B cell (primary cell): Measurements from ENCODE around the gene HERC4. TPM values are rescaled to one million over a fixed set of nuclear protein-coding genes. Genes with fewer than 3 reads are reported as not detected.
"Not testable (repeated sequence)": the region's sequence is repeated elsewhere in the genome, so short reads cannot be mapped to it uniquely, and the experiment has no call there.

ENCODE experiments used
- ATAC-seq: fragments of 200-7000 bp; cut with Tn5 transposase; one replicate; pipeline ENCODE4 v1.10.0; 2021; ENCODE audit warnings: low read depth, mild to moderate bottlenecking, moderate number of reproducible peaks, moderate library complexity
- CTCF ChIA-PET: fragments of 350-600 bp; sonication (Branson Sonifier 250); formaldehyde crosslinking; loops from one replicate; lab custom pipeline; 2021; ENCODE audit warnings: antibody characterized with exemption, inconsistent platforms; lab: Charles Lee
- POLR2A ChIA-PET: fragments of 350-600 bp; sonication (Branson Sonifier 250); formaldehyde crosslinking; loops from one replicate; lab custom pipeline; 2021; ENCODE audit warnings: antibody characterized with exemption; lab: Charles Lee
- DNase-seq: peaks from one replicate; pipeline ENCODE4 v3.0.0; 2013
- H2AFZ ChIP-seq: 2 replicates; pipeline ENCODE4 v1.6.1; 2012; ENCODE audit warnings: mild to moderate bottlenecking, low read depth, low read length; ENCODE audit not compliant: insufficient read depth, poor library complexity, severe bottlenecking
- H3K27ac ChIP-seq, 2 donors: 1 replicate in 1 of 2; 2 replicates in 1 of 2; pipeline ENCODE4 v1.5.1; 2012 to 2013; ENCODE audit warnings: low read length in 2 of 2, mild to moderate bottlenecking in 2 of 2, moderate library complexity in 1 of 2
- H3K27me3 ChIP-seq, 4 experiments: fragments of 200-600 bp in 1 of 4; sonication (generic) in 1 of 4; replicated peaks in 1 of 4; 1 replicate in 2 of 4; 2 replicates in 2 of 4; pipeline versions ENCODE4 v1.6.1 to v1.7.0; 2013 to 2016; ENCODE audit warnings: low read length in 3 of 4, mild to moderate bottlenecking in 2 of 4, mixed read lengths in 1 of 4, moderate library complexity in 1 of 4; ENCODE audit not compliant: insufficient read depth in 4 of 4, control insufficient read depth in 3 of 4; ENCODE audit errors: control extremely low read depth in 1 of 4
- H3K36me3 ChIP-seq, 2 experiments: replicated peaks in 1 of 2; 1 replicate in 1 of 2; 2 replicates in 1 of 2; pipeline versions ENCODE4 v1.6.1 to v1.7.1; 2013; ENCODE audit warnings: low read length in 1 of 2; ENCODE audit not compliant: insufficient read depth in 2 of 2, control insufficient read depth in 1 of 2; ENCODE audit errors: control extremely low read depth in 1 of 2, extremely low read depth in 1 of 2
- H3K4me1 ChIP-seq, 2 donors: fragments of 200-600 bp in 1 of 2; sonication (generic) in 1 of 2; 1 replicate in 1 of 2; 2 replicates in 1 of 2; pipeline versions ENCODE4 v1.5.1 to v1.6.1; 2013 to 2017; ENCODE audit warnings: low read length in 2 of 2; ENCODE audit not compliant: control insufficient read depth in 2 of 2, insufficient read depth in 2 of 2
- H3K4me2 ChIP-seq: replicated peaks from 2 replicates; pipeline ENCODE3; 2012; ENCODE audit warnings: mild to moderate bottlenecking, low read depth, low read length; ENCODE audit not compliant: poor library complexity, severe bottlenecking
- H3K4me3 ChIP-seq, 5 experiments: fragments of 200-600 bp in 1 of 5; sonication (generic) in 1 of 5; 1 replicate in 3 of 5; 2 replicates in 2 of 5; pipeline versions ENCODE4 v1.5.1 to v1.7.0; 2011 to 2016; ENCODE audit warnings: low read length in 4 of 5, mild to moderate bottlenecking in 4 of 5, low read depth in 2 of 5, control low read depth in 1 of 5, moderate library complexity in 1 of 5; ENCODE audit not compliant: insufficient read depth in 1 of 5; ENCODE audit errors: control extremely low read depth in 1 of 5, extremely low read depth in 1 of 5
- H3K79me2 ChIP-seq: fragments of 200-600 bp; sonication (generic); one replicate; pipeline ENCODE4 v1.6.0; 2016; ENCODE audit warnings: low read length; ENCODE audit not compliant: control insufficient read depth, insufficient read depth
- H3K9ac ChIP-seq: fragments of 200-600 bp; sonication (generic); 2 replicates; pipeline ENCODE4 v1.6.1; 2017; ENCODE audit warnings: mild to moderate bottlenecking, low read length, moderate library complexity
- H3K9me3 ChIP-seq, 3 donors: one replicate each; pipeline versions ENCODE4 v1.6.1 to v1.7.1; 2013; ENCODE audit warnings: low read length in 2 of 3; ENCODE audit not compliant: control insufficient read depth in 2 of 3, insufficient read depth in 1 of 3; ENCODE audit errors: control extremely low read depth in 1 of 3
- H4K20me1 ChIP-seq: 2 replicates; pipeline ENCODE4 v1.6.0; 2012; ENCODE audit warnings: mild to moderate bottlenecking, low read length; ENCODE audit not compliant: insufficient read depth, control insufficient read depth, poor library complexity, severe bottlenecking
- H3K27ac Mint-ChIP-seq: one replicate; pipeline ENCODE4 v1.8.0; 2021; ENCODE audit warnings: mixed read lengths
- H3K27me3 Mint-ChIP-seq: one replicate; pipeline ENCODE4 v1.8.0; 2021; ENCODE audit warnings: mixed read lengths
- H3K4me1 Mint-ChIP-seq: one replicate; pipeline ENCODE4 v1.8.0; 2021; ENCODE audit warnings: mixed read lengths
- H3K4me3 Mint-ChIP-seq: one replicate; pipeline ENCODE4 v1.8.0; 2021; ENCODE audit warnings: mixed read lengths
- H3K9me3 Mint-ChIP-seq: one replicate; pipeline ENCODE4 v1.8.0; 2022; ENCODE audit warnings: mixed read lengths; ENCODE audit not compliant: insufficient read depth
- EZH2 ChIP-seq: IDR thresholded peaks from 2 replicates; pipeline ENCODE4 v1.6.1; 2012; ENCODE audit warnings: borderline replicate concordance, low read depth, mild to moderate bottlenecking, moderate library complexity, low read length; ENCODE audit not compliant: insufficient read depth, poor library complexity, severe bottlenecking
- WGBS: methylation state at CpG from one replicate; pipeline ENCODE4 v1.1.5; 2013; ENCODE audit warnings: missing lambda C conversion rate; ENCODE audit not compliant: insufficient coverage; 5-methylcytosine and 5-hydroxymethylcytosine counted together
- intact Hi-C: fragments of 100-400 bp; cut with micrococcal nuclease; formaldehyde crosslinking; loops from one replicate; pipeline ENCODE4 v1.10.0; 2022
- polyA plus RNA-seq: library from polyadenylated mRNA; depleted of rRNA; stranded (reverse); fragments of >200 nt; gene quantifications from 2 replicates; pipeline ENCODE4 v1.2.3, GENCODE V29; 2012
- total RNA-seq, 2 donors: library from RNA; stranded (reverse); fragments of 120-200 nt in 1 of 2; gene quantifications; 1 replicate in 1 of 2; 2 replicates in 1 of 2; pipeline versions ENCODE4 v1.2.3 to v1.2.4, GENCODE V29; 2013 to 2022
- TF ChIP-seq, protein P1 (sequence below): fragments of 200-600 bp; IDR thresholded peaks from one replicate; pipeline ENCODE4 v1.8.0; 2022; ENCODE audit warnings: antibody characterized with exemption, mild to moderate bottlenecking

Gene HERC4
- total and polyA plus RNA-seq, 2 donors (not counting 1 experiment from before 2014, with no cell fraction given): 18.2 to 118 TPM

GRCh38 chr10:68023292-68023691, 51.8 kb downstream of the HERC4 start:
- H3K9me3 ChIP-seq: peaks cover 6 to 9% (median 7%) of the 10 kb centered on the region in 3 donors
- Mint-ChIP-seq H3K4me3 (no peak overlapping the region), H3K27me3 (no peaks in the 10 kb centered on the region), H3K9me3 (no peaks in the 10 kb centered on the region), H3K4me1 (peaks cover 2% of the 10 kb centered on the region), H3K27ac (no peak overlapping the region)
- CTCF ChIA-PET: no interaction called here
- no peak overlapping the region for H3K4me2 ChIP-seq
- intact Hi-C loops: loop anchor here (10.0 kb wide), 1 partner anchor 52 kb away; the partner anchor contains the start of gene HERC4
- no CpG with 5 or more reads among the region's 1 CpG for WGBS
- TF ChIP-seq, protein P1, sequence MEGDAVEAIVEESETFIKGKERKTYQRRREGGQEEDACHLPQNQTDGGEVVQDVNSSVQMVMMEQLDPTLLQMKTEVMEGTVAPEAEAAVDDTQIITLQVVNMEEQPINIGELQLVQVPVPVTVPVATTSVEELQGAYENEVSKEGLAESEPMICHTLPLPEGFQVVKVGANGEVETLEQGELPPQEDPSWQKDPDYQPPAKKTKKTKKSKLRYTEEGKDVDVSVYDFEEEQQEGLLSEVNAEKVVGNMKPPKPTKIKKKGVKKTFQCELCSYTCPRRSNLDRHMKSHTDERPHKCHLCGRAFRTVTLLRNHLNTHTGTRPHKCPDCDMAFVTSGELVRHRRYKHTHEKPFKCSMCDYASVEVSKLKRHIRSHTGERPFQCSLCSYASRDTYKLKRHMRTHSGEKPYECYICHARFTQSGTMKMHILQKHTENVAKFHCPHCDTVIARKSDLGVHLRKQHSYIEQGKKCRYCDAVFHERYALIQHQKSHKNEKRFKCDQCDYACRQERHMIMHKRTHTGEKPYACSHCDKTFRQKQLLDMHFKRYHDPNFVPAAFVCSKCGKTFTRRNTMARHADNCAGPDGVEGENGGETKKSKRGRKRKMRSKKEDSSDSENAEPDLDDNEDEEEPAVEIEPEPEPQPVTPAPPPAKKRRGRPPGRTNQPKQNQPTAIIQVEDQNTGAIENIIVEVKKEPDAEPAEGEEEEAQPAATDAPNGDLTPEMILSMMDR: no peak
- TF ChIP-seq EZH2: no peak
- DNase-seq (no peak), ATAC-seq (no peak)
- H2AFZ ChIP-seq: no peak overlapping the region
- no peaks in the 10 kb centered on the region for H3K4me1 ChIP-seq
- H3K27me3 ChIP-seq: no peaks in the 10 kb centered on the region
- no peak overlapping the region for H3K4me3 ChIP-seq
- no peaks in the 10 kb centered on the region for H4K20me1 ChIP-seq
- peaks cover 9% of the 10 kb centered on the region for H3K79me2 ChIP-seq
- POLR2A ChIA-PET: no interaction called here
- H3K9ac ChIP-seq: no peak overlapping the region
- H3K36me3 ChIP-seq: peaks cover 27 to 39% of the 10 kb centered on the region in 2 experiments
- H3K27ac ChIP-seq: peak overlapping the region in 1 of 2 donors; percentile 3

DNA sequence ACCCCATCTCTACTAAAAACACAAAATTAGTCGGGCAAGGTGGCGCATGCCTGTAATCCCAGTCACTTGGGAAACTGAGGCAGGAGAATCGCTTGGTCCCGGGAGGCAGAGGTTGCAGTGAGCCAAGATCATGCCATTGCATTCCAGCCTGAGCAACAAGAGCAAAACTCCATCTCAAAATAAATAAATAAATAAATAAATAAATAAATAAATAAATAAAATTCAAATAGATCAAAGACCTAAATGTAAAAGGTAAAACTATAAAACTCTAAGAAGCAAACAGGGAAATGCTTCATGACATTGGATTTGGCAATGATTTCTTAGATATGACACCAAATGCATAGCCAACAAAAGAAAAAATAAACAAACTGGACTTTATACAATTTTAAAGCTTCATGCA, 52.8 kb downstream of the HERC4 start:
- H3K4me1 Mint-ChIP-seq, H3K4me2 ChIP-seq, H3K79me2 ChIP-seq, H3K27ac ChIP-seq, POLR2A ChIA-PET, H3K27me3 Mint-ChIP-seq, H4K20me1 ChIP-seq, H3K4me3 Mint-ChIP-seq, H3K4me1 ChIP-seq, H3K27me3 ChIP-seq, H2AFZ ChIP-seq, H3K27ac Mint-ChIP-seq, H3K9me3 Mint-ChIP-seq, ATAC-seq, H3K9ac ChIP-seq, DNase-seq, H3K4me3 ChIP-seq, H3K9me3 ChIP-seq, CTCF ChIA-PET: not testable (repeated sequence)
- intact Hi-C loops: loop anchor here (10.0 kb wide), 1 partner anchor 52 kb away; the partner anchor contains the start of gene HERC4
- H3K36me3 ChIP-seq: peaks cover 27 to 37% of the 10 kb centered on the region in 2 experiments
- WGBS: 100% methylated on average over 2 of the region's 4 CpGs

GRCh38 chr10:68016519-68016918, 58.6 kb downstream of the HERC4 start:
- H3K27me3 Mint-ChIP-seq, H3K4me3 ChIP-seq, H3K4me2 ChIP-seq, H3K4me1 ChIP-seq, H3K27me3 ChIP-seq, POLR2A ChIA-PET, H3K4me1 Mint-ChIP-seq, H3K79me2 ChIP-seq, H3K27ac Mint-ChIP-seq, H2AFZ ChIP-seq, H3K9me3 ChIP-seq, ATAC-seq, H3K9me3 Mint-ChIP-seq, DNase-seq, H4K20me1 ChIP-seq, H3K9ac ChIP-seq, H3K27ac ChIP-seq, H3K4me3 Mint-ChIP-seq: not testable (repeated sequence)
- CTCF ChIA-PET: interaction anchor here (1.1 kb wide), 1 partner anchor 285 kb away, joined by 3 read pairs; no protein-coding TSS in a partner anchor
- 100% methylated on average over 2 of the region's 4 CpGs for WGBS
- peaks cover 22 to 46% of the 10 kb centered on the region in 2 experiments for H3K36me3 ChIP-seq
- intact Hi-C loops: loop anchor here (10.0 kb wide), 1 partner anchor 138 kb away; no protein-coding TSS in a partner anchor
